ENCODE measurements around the gene MPG. TPM values are rescaled to one million over a fixed set of nuclear protein-coding genes. Genes with fewer than 3 reads are reported as not detected.
A peak's percentile ranks its signal among the peaks of the same experiment; 100 is the strongest.
"Not testable (repeated sequence)": the region's sequence is repeated elsewhere in the genome, so short reads cannot be mapped to it uniquely, and the experiment has no call there.

The MPG gene, protein sequence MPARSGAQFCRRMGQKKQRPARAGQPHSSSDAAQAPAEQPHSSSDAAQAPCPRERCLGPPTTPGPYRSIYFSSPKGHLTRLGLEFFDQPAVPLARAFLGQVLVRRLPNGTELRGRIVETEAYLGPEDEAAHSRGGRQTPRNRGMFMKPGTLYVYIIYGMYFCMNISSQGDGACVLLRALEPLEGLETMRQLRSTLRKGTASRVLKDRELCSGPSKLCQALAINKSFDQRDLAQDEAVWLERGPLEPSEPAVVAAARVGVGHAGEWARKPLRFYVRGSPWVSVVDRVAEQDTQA
- total RNA-seq (2014; rRNA removed; shearing (Covaris generic)) = 102 and 173 TPM in 2 replicates

DNA sequence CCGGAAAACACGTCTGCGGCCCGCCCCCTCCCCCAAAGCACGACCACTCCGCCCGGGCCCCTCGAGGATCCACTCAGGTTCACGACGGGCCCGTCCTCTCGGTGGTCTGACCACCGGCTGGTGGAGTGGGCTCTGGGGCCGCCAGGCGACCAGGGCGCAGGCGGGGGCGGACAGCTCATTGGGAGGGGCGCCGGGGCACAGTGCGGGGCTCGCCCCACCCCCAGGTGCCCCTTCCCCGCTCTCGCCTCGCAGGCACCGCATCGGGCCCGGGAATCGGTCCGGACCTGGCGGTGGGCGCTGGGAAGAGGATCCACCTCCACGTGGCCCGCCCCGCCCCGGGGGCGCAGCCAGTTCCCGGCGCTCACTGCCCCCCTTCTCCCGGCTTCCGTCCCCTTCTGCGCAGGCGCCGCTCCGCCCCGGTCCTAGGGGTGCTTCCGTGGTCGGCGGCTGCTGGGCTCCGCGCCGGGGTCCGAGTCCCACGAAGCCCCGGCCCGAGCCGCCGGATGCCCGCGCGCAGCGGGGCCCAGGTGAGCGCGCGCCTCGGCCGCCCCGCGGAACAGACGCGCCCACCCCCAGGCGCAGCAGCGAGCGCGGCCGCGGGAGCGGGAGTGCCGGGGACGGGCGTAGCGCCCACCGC lies at the start of gene MPG:
Gene MPG, plus strand, starts transcription at position 419 of the 637 bp plus-strand sequence. Its CDS starts 85 bp downstream, at position 504.
- peak; percentile 71 to 90 for DNase-seq (ENCODE audit: low read depth in 1 of 2, low spot score in 2 of 2)
- H3K27me3 ChIP-seq (replicated peaks) = no peaks in the 10 kb centered on the region
- peaks cover 62% of the 10 kb centered on the region for H3K4me1 ChIP-seq (replicated peaks)
- peak within 1 kb of the TSS; percentile 99 for H3K4me3 ChIP-seq
- peak within 1 kb of the TSS; percentile 84 for H3K27ac ChIP-seq
- H3K9me3 ChIP-seq (replicated peaks) = no peaks in the 10 kb centered on the region
- peaks cover 40% of the 10 kb centered on the region for H3K36me3 ChIP-seq

DNA sequence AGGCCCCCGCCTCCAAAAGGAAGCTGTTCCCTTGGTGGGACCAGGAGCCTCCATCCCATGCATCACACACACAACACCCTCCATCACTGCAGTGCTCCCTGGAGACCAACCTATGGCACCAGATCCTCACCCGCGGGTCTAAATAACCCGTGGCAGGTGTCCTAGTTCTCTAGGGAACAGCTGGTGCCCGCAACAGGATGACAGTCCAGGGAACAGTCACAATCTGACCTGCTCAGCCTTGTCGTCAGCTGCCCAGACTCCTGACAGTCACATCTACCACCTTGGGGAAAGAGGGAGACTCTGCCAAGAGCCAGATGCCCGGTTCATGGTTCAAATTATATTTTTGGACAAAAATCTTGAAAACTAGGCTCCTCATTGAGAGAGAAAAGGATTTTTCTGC lies 47.4 kb upstream of the MPG start:
- not testable (repeated sequence) for H3K27ac ChIP-seq; H3K36me3 ChIP-seq; H3K4me1 ChIP-seq (replicated peaks); H3K27me3 ChIP-seq (replicated peaks); H3K9me3 ChIP-seq (replicated peaks); DNase-seq (ENCODE audit: low read depth in 1 of 2, low spot score in 2 of 2); H3K4me3 ChIP-seq

DNA sequence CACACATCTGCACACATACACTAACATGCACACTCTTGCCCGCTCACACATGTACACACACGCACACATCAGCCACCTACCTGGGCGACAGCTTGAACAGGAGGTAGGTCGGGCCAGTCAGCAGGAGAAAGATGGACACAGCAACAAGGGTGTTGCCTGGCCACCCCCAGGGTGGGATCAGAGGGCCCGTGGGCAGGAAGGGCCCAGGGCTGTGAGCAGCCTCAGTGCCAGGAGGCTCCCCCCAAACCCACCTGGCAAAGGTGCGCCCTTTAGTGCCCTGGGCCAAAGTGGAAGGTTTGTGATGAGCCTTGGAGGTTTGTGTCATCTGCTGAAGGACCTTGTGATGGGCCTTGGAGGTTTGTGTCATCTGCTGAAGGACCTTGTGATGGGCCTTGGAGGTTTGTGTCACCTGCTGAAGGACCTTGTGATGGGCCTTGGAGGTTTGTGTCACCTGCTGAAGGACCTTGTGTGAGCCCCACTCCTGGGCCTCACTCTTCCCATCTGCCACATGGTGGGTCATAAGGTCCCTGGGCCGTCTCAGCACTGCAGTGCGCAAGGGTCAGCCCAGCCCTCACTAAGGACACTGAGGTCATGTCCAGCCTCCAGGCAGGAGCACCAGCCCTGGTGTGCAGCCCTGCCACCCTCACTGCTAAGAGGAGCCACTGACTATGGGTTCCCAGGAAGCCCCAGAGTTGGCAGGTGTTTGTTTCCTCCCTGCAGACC lies 44.7 kb upstream of the MPG start:
- not testable (repeated sequence) for H3K4me1 ChIP-seq (replicated peaks); H3K27me3 ChIP-seq (replicated peaks); H3K27ac ChIP-seq; H3K4me3 ChIP-seq; H3K9me3 ChIP-seq (replicated peaks); H3K36me3 ChIP-seq; DNase-seq (ENCODE audit: low read depth in 1 of 2, low spot score in 2 of 2)

DNA sequence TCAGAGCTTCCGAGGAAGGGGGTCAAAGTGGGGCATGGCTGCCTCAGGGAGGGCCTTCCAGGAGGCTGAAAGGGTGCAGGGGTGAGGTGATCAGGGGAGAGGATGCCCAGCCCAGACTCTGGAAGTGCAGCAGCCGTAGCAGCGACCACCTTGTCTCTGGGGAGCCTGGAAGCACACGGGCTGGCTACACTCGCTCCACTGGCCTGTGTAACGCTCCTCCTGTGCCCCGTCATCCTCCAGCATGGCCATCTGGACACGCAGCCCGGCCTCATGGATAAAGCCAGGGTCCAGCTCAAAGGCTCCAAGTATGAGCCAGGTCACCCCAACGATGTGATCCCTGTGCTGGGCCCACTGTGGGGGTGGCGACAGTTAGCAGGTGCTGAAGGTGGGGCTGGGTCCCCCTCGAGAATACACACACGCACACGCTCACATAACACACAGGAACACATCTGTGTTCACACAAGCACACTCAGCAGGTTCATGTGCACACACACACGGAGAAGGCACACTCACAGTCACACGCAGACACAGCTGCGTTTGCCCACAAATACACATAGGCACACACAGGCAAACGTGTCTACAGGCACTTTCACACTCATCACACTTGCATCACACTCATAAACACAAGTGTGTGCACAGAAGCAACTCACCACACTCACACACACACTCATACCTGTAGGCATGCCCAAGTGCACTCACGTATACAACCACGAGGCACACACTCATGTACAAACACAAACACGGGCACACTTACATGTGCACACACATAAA lies 44.0 kb upstream of the MPG start:
- Histone ChIP-seq H3K27me3 (replicated peaks) (no peaks in the 10 kb centered on the region), H3K27ac (no peak overlapping the region), H3K36me3 (no peaks in the 10 kb centered on the region), H3K4me3 (no peak overlapping the region), H3K4me1 (replicated peaks) (no peaks in the 10 kb centered on the region), H3K9me3 (replicated peaks) (no peaks in the 10 kb centered on the region)
- no peak for DNase-seq (ENCODE audit: low read depth in 1 of 2, low spot score in 2 of 2)

- Histone ChIP-seq H3K4me3 (no peak overlapping the region), H3K9me3 (replicated peaks) (no peaks in the 10 kb centered on the region), H3K27ac (no peak overlapping the region), H3K36me3 (no peaks in the 10 kb centered on the region), H3K4me1 (replicated peaks) (no peaks in the 10 kb centered on the region), H3K27me3 (replicated peaks) (no peaks in the 10 kb centered on the region)
- DNase-seq (ENCODE audit: low read depth in 1 of 2, low spot score in 2 of 2) = no peak
Measured at GRCh38 chr16:34648-34987, 43.4 kb upstream of the MPG start.

GRCh38 chr16:35011-35677 lies 42.9 kb upstream of the MPG start:
- Histone ChIP-seq H3K36me3 (no peaks in the 10 kb centered on the region), H3K27me3 (replicated peaks) (no peaks in the 10 kb centered on the region), H3K4me1 (replicated peaks) (no peaks in the 10 kb centered on the region), H3K4me3 (no peak overlapping the region), H3K9me3 (replicated peaks) (no peaks in the 10 kb centered on the region), H3K27ac (no peak overlapping the region)
- no peak for DNase-seq (ENCODE audit: low read depth in 1 of 2, low spot score in 2 of 2)

DNA sequence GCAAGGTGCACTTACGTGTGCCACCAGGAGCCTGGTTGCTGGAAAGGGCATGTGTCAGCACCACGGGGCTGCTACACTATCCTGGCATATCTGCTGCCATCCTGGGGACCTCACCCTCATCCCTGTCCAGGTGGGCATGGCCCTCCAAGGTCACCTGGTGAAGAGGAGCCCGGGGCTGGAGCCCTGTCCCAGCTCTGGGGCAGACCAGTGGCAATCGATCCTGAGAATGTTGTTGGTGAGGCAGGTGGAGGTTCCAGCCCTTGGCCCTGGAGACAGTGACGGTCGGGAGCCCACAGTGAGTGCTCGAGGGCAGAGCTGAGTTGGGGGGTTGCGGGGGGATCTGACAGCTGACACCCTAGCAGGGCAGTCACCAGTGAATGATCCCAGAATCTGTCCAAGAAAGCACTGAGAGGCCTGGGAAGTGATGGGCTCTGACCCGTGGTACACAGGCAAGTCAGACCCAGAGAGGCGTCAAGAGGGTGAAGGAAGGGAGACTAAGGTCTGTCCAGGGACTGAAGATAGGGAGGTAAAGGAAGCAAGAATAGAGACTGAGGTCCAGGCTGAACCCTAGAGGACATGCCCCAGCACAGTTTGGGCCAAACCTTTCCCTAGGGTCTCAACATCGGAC lies 42.2 kb upstream of the MPG start:
- no peaks in the 10 kb centered on the region for H3K36me3 ChIP-seq
- H3K4me3 ChIP-seq = no peak overlapping the region
- H3K27me3 ChIP-seq (replicated peaks) = no peaks in the 10 kb centered on the region
- no peaks in the 10 kb centered on the region for H3K4me1 ChIP-seq (replicated peaks)
- DNase-seq (ENCODE audit: low read depth in 1 of 2, low spot score in 2 of 2) = no peak
- no peaks in the 10 kb centered on the region for H3K9me3 ChIP-seq (replicated peaks)
- no peak overlapping the region for H3K27ac ChIP-seq

DNA sequence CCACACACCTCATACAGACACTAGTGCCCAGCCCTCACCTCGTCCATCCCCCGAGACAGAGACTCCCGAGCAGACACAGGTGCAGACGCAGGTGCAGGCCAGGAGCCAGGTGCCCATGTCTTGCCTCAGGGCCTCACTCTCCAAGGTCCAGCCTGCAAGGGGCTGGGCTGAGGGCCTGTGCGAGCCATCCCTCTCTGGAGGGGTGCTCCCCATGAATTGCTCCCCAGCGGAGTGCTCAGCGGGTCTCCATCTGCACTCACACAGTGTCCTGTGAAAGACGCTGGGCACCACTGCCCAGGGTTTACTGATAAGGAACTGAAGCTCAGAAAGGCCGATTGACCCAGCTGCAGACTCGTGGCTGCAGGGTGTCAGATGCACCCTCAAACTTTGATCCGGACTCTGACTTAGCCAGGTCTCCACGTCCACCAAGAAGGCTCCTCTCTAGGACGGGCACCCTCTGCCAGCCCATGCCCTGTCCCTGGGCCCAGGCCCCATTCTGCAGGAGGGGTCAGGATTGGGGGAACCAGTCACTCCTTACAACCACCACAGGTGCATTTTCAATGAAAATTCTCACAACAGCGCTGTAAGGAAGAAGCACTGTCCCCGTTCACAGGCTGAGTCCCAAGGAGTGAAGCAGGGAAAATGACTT lies 41.6 kb upstream of the MPG start:
- H3K36me3 ChIP-seq = no peaks in the 10 kb centered on the region
- no peaks in the 10 kb centered on the region for H3K9me3 ChIP-seq (replicated peaks)
- H3K4me3 ChIP-seq = no peak overlapping the region
- no peak overlapping the region for H3K27ac ChIP-seq
- no peak for DNase-seq (ENCODE audit: low read depth in 1 of 2, low spot score in 2 of 2)
- H3K4me1 ChIP-seq (replicated peaks) = no peaks in the 10 kb centered on the region
- no peaks in the 10 kb centered on the region for H3K27me3 ChIP-seq (replicated peaks)

DNA sequence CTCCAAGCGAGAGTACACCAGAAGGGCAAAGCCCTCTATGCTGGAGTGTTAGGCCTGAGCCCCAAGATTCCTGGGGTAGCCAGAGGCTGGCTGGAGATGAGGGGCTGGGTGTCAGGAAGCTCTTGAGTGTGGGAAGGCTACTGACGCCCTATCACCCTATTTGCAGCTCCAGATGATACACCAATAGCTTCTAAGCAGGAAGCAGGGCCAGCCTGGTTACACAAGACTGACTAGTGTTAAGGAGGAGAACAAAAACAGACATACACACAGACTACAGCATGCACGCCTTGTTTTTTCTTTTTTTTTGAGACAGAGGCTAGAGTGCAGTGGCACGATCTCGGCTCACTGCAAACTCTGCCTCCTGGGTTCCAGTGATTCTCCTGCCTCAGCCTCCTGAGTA lies 40.5 kb upstream of the MPG start:
- no peaks in the 10 kb centered on the region for H3K36me3 ChIP-seq
- no peak for DNase-seq (ENCODE audit: low read depth in 1 of 2, low spot score in 2 of 2)
- no peaks in the 10 kb centered on the region for H3K9me3 ChIP-seq (replicated peaks)
- H3K27me3 ChIP-seq (replicated peaks) = no peaks in the 10 kb centered on the region
- no peak overlapping the region for H3K4me3 ChIP-seq
- no peaks in the 10 kb centered on the region for H3K4me1 ChIP-seq (replicated peaks)
- H3K27ac ChIP-seq = no peak overlapping the region

DNA sequence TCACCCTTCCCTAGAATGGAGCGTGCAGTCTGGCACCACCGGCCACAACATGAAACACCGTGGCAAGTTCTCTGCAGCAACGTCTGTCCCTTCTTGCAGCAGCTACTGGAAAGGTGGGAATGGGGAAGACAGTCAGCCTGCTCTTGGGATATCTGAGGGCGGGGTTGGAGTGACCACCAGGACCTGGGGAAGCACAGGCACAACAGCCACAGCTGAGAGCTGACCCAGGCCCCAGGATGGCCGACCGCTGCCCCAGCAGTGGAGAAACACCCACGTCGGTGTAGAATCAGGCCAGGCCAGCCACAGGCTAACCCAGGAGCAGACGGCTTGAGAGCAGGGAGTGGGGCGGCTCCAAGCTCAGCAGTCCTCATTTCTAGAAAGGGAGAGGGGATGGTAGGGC lies 39.8 kb upstream of the MPG start:
- H3K4me1 ChIP-seq (replicated peaks); H3K9me3 ChIP-seq (replicated peaks); H3K27me3 ChIP-seq (replicated peaks); H3K36me3 ChIP-seq; DNase-seq (ENCODE audit: low read depth in 1 of 2, low spot score in 2 of 2); H3K27ac ChIP-seq; H3K4me3 ChIP-seq: not testable (repeated sequence)

GRCh38 chr16:38941-39892 lies 38.8 kb upstream of the MPG start:
- H3K9me3 ChIP-seq (replicated peaks) = no peaks in the 10 kb centered on the region
- H3K36me3 ChIP-seq = peaks cover 7% of the 10 kb centered on the region
- no peak for DNase-seq (ENCODE audit: low read depth in 1 of 2, low spot score in 2 of 2)
- no peaks in the 10 kb centered on the region for H3K27me3 ChIP-seq (replicated peaks)
- no peak overlapping the region for H3K27ac ChIP-seq
- no peak overlapping the region for H3K4me3 ChIP-seq
- H3K4me1 ChIP-seq (replicated peaks) = no peaks in the 10 kb centered on the region

Data from SJSA1 (cell line).